Transverse colon (tissue), 4 donors: ENCODE data around the gene STON2. TPM values are rescaled to one million over a fixed set of nuclear protein-coding genes. Genes with fewer than 3 reads are reported as not detected.

ENCODE experiments used
- DNase-seq: peaks from one replicate; pipeline ENCODE4 v3.0.0-alpha.2; 2019
- H3K27ac ChIP-seq, 4 donors: fragments of 200-600 bp; sonication (generic); 2 replicates each; pipeline ENCODE4 v1.5.1; 2016 to 2018; ENCODE audit warnings: inconsistent platforms in 4 of 4
- H3K27me3 ChIP-seq: fragments of 200-600 bp; sonication (generic); 2 replicates; pipeline ENCODE4 v1.5.1; 2017; ENCODE audit warnings: inconsistent platforms
- H3K36me3 ChIP-seq, 4 donors: fragments of 200-600 bp; sonication (generic); 2 replicates each; pipeline ENCODE4 v1.5.1; 2017 to 2019; ENCODE audit warnings: inconsistent platforms in 4 of 4
- H3K4me1 ChIP-seq, 4 donors: fragments of 200-600 bp; sonication (generic); 2 replicates each; pipeline ENCODE4 v1.5.1; 2017 to 2020; ENCODE audit warnings: inconsistent platforms in 4 of 4
- H3K4me3 ChIP-seq, 4 donors: fragments of 200-600 bp; sonication (generic); 1 replicate in 1 of 4; 2 replicates in 3 of 4; pipeline versions ENCODE4 v1.5.1 to v1.6.1; 2017 to 2019; ENCODE audit warnings: inconsistent platforms in 4 of 4
- H3K9me3 ChIP-seq, 2 donors: fragments of 200-600 bp; sonication (generic); 2 replicates each; pipeline ENCODE4 v1.5.1; 2017 to 2019; ENCODE audit warnings: inconsistent platforms in 2 of 2
- EP300 ChIP-seq: sonication (generic); formaldehyde crosslinking; IDR thresholded peaks from one replicate; pipeline ENCODE4 v1.6.1; 2017; ENCODE audit warnings: antibody characterized with exemption, low read depth
- POLR2A ChIP-seq: fragments of 450-650 bp; IDR thresholded peaks from one replicate; pipeline ENCODE4 v1.6.1; 2016; ENCODE audit warnings: antibody characterized with exemption, mild to moderate bottlenecking, moderate library complexity
- POLR2AphosphoS5 ChIP-seq, 3 donors: sonication (generic); formaldehyde crosslinking; IDR thresholded peaks; one replicate each; pipeline ENCODE4 v1.6.1; 2016; ENCODE audit warnings: antibody characterized with exemption in 3 of 3
- WGBS, 2 donors: methylation state at CpG; one replicate each; pipeline ENCODE4 v1.1.5; 2018; ENCODE audit warnings: low coverage in 1 of 2; 5-methylcytosine and 5-hydroxymethylcytosine counted together
- in situ Hi-C, 4 donors: fragments of 200-750 bp; cut with MboI; loops; one replicate each; pipeline versions ENCODE4 v1.15.0 to v1.15.1; 2017; ENCODE audit warnings: low sequenced_read_pairs in 3 of 4, low pct_ligation_motif_present in 1 of 4, low pct_unique_long_range_greater_than_20kb in 1 of 4
- intact Hi-C: fragments of 100-400 bp; cut with DNase I; formaldehyde crosslinking; loops from one replicate; pipeline ENCODE4 v1.15.1; 2023; ENCODE audit warnings: low total_unique reads
- total RNA-seq, 4 donors: library from RNA; depleted of rRNA; stranded (reverse); fragments of >200 nt; gene quantifications; one replicate each; pipeline ENCODE4 v1.1.0, GENCODE V29; 2016
- TF ChIP-seq, protein P1 (sequence below), 5 experiments: fragments of 200-600 bp in 3 of 5; fragments of 450-650 bp in 2 of 5; sonication (generic) in 3 of 5; IDR thresholded peaks; 1 replicate in 2 of 5; 2 replicates in 3 of 5; pipeline ENCODE4 v1.5.1; 2016 to 2017; ENCODE audit warnings: antibody characterized with exemption in 5 of 5, inconsistent platforms in 3 of 5, mild to moderate bottlenecking in 2 of 5, moderate library complexity in 1 of 5

STON2 gene
- total RNA-seq, 4 donors from 2014 or later = 10.8 to 39.4 (median 17.5) TPM

DNA sequence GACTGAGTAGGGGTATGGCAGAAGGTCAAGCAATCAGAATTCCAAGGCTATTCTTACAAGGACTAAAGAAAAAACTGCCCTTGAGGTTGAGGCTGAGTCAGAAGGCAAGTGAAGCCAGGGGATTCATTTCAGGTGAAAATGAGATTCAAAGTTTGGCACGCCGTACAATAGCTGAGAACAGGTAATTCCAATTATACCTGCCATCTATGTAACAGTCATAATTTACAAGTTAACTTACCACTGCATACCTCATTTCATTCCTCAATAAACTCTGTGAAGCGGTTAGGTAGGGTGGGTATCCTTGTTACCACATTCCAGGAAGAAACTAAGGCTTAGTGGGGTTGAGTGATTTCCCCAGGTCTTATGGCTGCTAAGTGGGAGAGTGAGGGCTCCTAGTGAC lies 64.1 kb downstream of the STON2 start:
- H3K4me1 ChIP-seq = peaks cover 0 to 7% (median 7%) of the 10 kb centered on the region in 4 donors
- H3K27me3 ChIP-seq = no peaks in the 10 kb centered on the region
- no peak overlapping the region for H3K27ac ChIP-seq
- intact Hi-C loops = no loop called here
- DNase-seq = no peak
- TF ChIP-seq POLR2AphosphoS5 (IDR thresholded peaks at IDR 0.05) = no peak
- TF ChIP-seq, protein P1, sequence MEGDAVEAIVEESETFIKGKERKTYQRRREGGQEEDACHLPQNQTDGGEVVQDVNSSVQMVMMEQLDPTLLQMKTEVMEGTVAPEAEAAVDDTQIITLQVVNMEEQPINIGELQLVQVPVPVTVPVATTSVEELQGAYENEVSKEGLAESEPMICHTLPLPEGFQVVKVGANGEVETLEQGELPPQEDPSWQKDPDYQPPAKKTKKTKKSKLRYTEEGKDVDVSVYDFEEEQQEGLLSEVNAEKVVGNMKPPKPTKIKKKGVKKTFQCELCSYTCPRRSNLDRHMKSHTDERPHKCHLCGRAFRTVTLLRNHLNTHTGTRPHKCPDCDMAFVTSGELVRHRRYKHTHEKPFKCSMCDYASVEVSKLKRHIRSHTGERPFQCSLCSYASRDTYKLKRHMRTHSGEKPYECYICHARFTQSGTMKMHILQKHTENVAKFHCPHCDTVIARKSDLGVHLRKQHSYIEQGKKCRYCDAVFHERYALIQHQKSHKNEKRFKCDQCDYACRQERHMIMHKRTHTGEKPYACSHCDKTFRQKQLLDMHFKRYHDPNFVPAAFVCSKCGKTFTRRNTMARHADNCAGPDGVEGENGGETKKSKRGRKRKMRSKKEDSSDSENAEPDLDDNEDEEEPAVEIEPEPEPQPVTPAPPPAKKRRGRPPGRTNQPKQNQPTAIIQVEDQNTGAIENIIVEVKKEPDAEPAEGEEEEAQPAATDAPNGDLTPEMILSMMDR (IDR thresholded peaks at IDR 0.05) = no peak
- no peak for TF ChIP-seq POLR2A
- H3K9me3 ChIP-seq = no peaks in the 10 kb centered on the region
- in situ Hi-C loops = no loop called here
- H3K4me3 ChIP-seq = no peak overlapping the region
- no peaks in the 10 kb centered on the region for H3K36me3 ChIP-seq
- WGBS, 2 donors = 91% methylated on average over 3 of the region's 3 CpGs; no CpG with 5 or more reads in 1 of the 2 donors

DNA sequence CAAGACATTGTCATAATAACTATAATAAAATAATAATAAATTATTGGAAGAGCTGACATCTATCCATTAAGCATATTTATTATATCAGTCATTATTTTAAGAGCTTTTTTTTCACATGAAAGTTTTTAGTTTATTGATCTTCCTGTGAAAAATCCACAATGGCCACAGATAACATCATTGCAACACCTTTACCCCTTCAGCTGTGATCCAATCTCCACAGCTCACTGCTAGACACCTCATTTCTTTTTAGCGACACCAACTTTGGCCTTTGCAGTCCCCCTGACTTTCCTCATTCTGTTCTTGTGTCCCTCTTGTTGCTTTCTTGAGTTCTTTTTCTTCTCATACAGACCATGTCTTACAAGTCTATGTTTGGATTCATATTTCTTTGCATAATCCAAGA lies 67.4 kb downstream of the STON2 start:
- 79 to 97% methylated on average over 1 of the region's 1 CpG for WGBS, 2 donors
- Histone ChIP-seq H3K27me3 (no peaks in the 10 kb centered on the region), H3K4me1 (peaks cover 0 to 7% (median 7%) of the 10 kb centered on the region in 4 donors), H3K9me3 (no peaks in the 10 kb centered on the region), H3K36me3 (no peaks in the 10 kb centered on the region), H3K27ac (no peak overlapping the region), H3K4me3 (no peak overlapping the region)
- in situ Hi-C loops = no loop called here
- no peak for DNase-seq
- TF ChIP-seq POLR2AphosphoS5 (IDR thresholded peaks at IDR 0.05) (no peak), POLR2A (no peak), EP300 (no peak)
- TF ChIP-seq, protein P1 (IDR thresholded peaks at IDR 0.05) = no peak
- intact Hi-C loops = no loop called here

DNA sequence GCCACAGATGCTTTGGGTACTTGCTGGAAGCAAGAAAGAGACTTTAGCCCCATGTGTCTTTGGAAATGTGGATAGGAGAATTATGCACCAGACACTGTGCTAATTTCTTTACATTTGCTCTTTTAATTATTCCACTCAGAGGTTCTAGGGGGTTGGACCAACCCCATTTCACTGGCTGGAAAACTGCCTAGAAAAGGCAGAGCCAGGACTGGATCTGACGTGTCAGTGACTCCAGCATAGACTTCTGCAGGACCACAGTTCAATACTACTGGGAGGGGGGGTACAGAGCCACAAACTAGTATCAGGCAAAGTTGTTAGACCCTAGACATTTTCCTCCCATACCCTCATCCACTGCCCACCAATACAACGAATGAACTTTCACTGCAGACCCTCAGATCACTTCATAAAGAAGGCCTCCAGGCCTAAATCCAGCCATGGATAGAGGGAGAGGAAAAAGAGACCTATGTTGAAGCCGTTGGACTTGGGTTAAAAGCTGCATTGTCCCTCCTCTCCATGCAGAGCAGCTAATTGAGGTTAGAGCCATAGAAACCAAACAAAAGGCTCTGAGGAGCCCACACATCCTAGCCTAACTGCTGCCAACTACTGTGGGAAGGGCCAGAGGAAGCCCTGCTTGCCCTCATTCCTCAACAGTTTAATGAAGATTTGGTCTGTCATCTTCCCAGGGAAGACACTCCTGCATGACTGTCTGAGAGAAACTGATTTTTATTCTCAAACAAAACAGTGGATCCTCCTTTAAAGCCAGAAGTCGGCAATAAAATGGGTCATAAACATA lies 68.7 kb downstream of the STON2 start:
- TF ChIP-seq POLR2AphosphoS5 (IDR thresholded peaks at IDR 0.05) (no peak), POLR2A (no peak), EP300 (no peak)
- TF ChIP-seq, protein P1 (IDR thresholded peaks at IDR 0.05) = no peak
- Histone ChIP-seq H3K4me3 (no peak overlapping the region), H3K27ac (no peak overlapping the region), H3K27me3 (no peaks in the 10 kb centered on the region), H3K9me3 (no peaks in the 10 kb centered on the region), H3K36me3 (no peaks in the 10 kb centered on the region), H3K4me1 (peaks cover 0 to 7% (median 7%) of the 10 kb centered on the region in 4 donors)
- intact Hi-C loops (no loop called here), in situ Hi-C loops (no loop called here)
- DNase-seq = no peak
- 56% methylated on average over 4 of the region's 4 CpGs; no CpG with 5 or more reads in 1 of the 2 donors for WGBS, 2 donors

DNA sequence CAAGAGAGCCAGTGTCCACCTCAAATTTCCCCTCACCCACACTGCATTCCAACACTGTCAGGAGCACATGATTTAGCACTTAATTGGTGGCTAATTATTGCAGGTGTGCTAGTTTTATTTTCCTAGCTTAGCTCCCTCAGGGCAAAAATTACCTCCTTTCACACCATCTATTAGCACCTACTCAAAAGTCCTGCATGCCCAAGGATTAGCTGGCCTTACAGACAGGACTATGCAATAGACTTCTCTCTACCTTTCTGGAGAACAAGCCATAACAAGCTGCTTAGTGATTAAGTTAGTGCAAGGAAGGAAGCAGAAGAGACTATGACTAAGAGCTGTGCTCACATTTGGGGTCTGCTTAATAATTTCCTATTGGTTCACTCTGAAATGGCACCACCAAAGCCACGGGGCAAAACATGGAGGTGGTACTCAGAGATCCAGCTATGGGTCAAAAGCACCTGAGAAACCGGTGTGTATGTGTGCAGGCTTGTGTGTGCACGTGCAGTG lies 69.5 kb downstream of the STON2 start:
- intact Hi-C loops = no loop called here
- Histone ChIP-seq H3K27me3 (no peaks in the 10 kb centered on the region), H3K4me1 (peaks cover 0 to 7% (median 7%) of the 10 kb centered on the region in 4 donors), H3K36me3 (no peaks in the 10 kb centered on the region), H3K4me3 (no peak overlapping the region), H3K9me3 (no peaks in the 10 kb centered on the region), H3K27ac (no peak overlapping the region)
- in situ Hi-C loops = no loop called here
- 43 to 51% methylated on average over 2 to 3 of the region's 3 CpGs for WGBS, 2 donors
- no peak for TF ChIP-seq EP300
- TF ChIP-seq POLR2A = no peak
- no peak for TF ChIP-seq POLR2AphosphoS5 (IDR thresholded peaks at IDR 0.05)
- TF ChIP-seq, protein P1 (IDR thresholded peaks at IDR 0.05) = no peak
- no peak for DNase-seq
